Peyer's patch (tissue), 4 donors: Measurements from ENCODE around the gene ZFP69B.

Experiments used
- CTCF ChIP-seq, 6 experiments: fragments of 450-650 bp in 4 of 6; fragments of 200-600 bp in 2 of 6; sonication (generic) in 1 of 6; IDR thresholded peaks; one replicate each; pipeline ENCODE4 v1.5.1; 2017 to 2019; ENCODE audit warnings: antibody characterized with exemption in 6 of 6, mild to moderate bottlenecking in 3 of 6, moderate library complexity in 1 of 6
- POLR2A ChIP-seq, 2 donors: fragments of 450-650 bp; IDR thresholded peaks; one replicate each; pipeline ENCODE4 v1.5.1; 2017; ENCODE audit warnings: antibody characterized with exemption in 2 of 2, mild to moderate bottlenecking in 2 of 2, moderate library complexity in 2 of 2

- no peak for TF ChIP-seq CTCF (IDR thresholded peaks at IDR 0.05)
- TF ChIP-seq POLR2A (IDR thresholded peaks at IDR 0.05) = no peak
These were observed 26.2 kb upstream of the ZFP69B start for GRCh38 chr1:40423951-40424618.
